Mesendoderm (in vitro differentiated cells): ENCODE measurements around the gene CD19.
"Not testable (repeated sequence)": the region's sequence is repeated elsewhere in the genome, so short reads cannot be mapped to it uniquely, and the experiment has no call there.

Experiments used
- DNase-seq: peaks from one replicate; pipeline ENCODE4 v3.0.0; 2013
- H2AK5ac ChIP-seq: 2 replicates; pipeline ENCODE4 v1.6.1; 2013; ENCODE audit warnings: low read length, inconsistent platforms
- H2BK120ac ChIP-seq: 2 replicates; pipeline ENCODE4 v1.6.1; 2013; ENCODE audit warnings: low read depth, mild to moderate bottlenecking, low read length, moderate library complexity, mixed read lengths
- H2BK15ac ChIP-seq: replicated peaks from 2 replicates; pipeline ENCODE4 v1.6.1; 2013; ENCODE audit warnings: low read depth, mild to moderate bottlenecking, moderate library complexity
- H2BK5ac ChIP-seq: 2 replicates; pipeline ENCODE4 v1.6.1; 2013; ENCODE audit warnings: low read length, inconsistent platforms
- H3K18ac ChIP-seq: 2 replicates; pipeline ENCODE4 v1.6.1; 2013; ENCODE audit warnings: mild to moderate bottlenecking, low read length, mixed read lengths
- H3K23ac ChIP-seq: one replicate; pipeline ENCODE4 v1.6.1; 2013; ENCODE audit warnings: low read length
- H3K27ac ChIP-seq: 2 replicates; pipeline ENCODE4 v1.5.1; 2013; ENCODE audit warnings: low read depth, mild to moderate bottlenecking, inconsistent platforms, low read length, moderate library complexity
- H3K27me3 ChIP-seq: 2 replicates; pipeline ENCODE4 v1.6.1; 2013; ENCODE audit warnings: low read length, control low read depth, mild to moderate bottlenecking, inconsistent platforms; ENCODE audit not compliant: insufficient read depth, poor library complexity
- H3K36me3 ChIP-seq: 2 replicates; pipeline ENCODE4 v1.6.1; 2013; ENCODE audit warnings: low read length, inconsistent platforms; ENCODE audit not compliant: control insufficient read depth, insufficient read depth
- H3K4ac ChIP-seq: one replicate; pipeline ENCODE4 v1.6.1; 2013; ENCODE audit warnings: low read depth, mild to moderate bottlenecking, low read length, moderate library complexity
- H3K4me1 ChIP-seq: 2 replicates; pipeline ENCODE4 v1.6.1; 2013; ENCODE audit warnings: low read depth, low read length, inconsistent platforms; ENCODE audit not compliant: control insufficient read depth
- H3K4me2 ChIP-seq: 2 replicates; pipeline ENCODE4 v1.6.1; 2013; ENCODE audit warnings: low read length
- H3K4me3 ChIP-seq: 2 replicates; pipeline ENCODE4 v1.5.1; 2013; ENCODE audit warnings: mild to moderate bottlenecking, low read length
- H3K56ac ChIP-seq: one replicate; pipeline ENCODE4 v1.6.1; 2013; ENCODE audit warnings: low read length
- H3K79me1 ChIP-seq: 2 replicates; pipeline ENCODE4 v1.6.1; 2013; ENCODE audit warnings: low read length, inconsistent platforms
- H3K79me2 ChIP-seq: 2 replicates; pipeline ENCODE4 v1.6.1; 2013; ENCODE audit warnings: mild to moderate bottlenecking, low read length; ENCODE audit not compliant: control insufficient read depth, insufficient read depth
- H3K9ac ChIP-seq: 2 replicates; pipeline ENCODE4 v1.6.1; 2013; ENCODE audit warnings: low read length, inconsistent platforms
- H4K5ac ChIP-seq: one replicate; pipeline ENCODE4 v1.6.1; 2013; ENCODE audit warnings: low read length
- H4K8ac ChIP-seq: one replicate; pipeline ENCODE4 v1.6.1; 2013; ENCODE audit warnings: low read depth, mild to moderate bottlenecking, control low read depth, low read length, moderate library complexity
- WGBS: extraction: QIAGEN DNeasy Blood & Tissue Kit; methylation state at CpG from one replicate; pipeline ENCODE4 v1.1.7; 2013; ENCODE audit warnings: low lambda C conversion rate, missing lambda C conversion rate; ENCODE audit not compliant: insufficient coverage; ENCODE audit errors: extremely low coverage; 5-methylcytosine and 5-hydroxymethylcytosine counted together

The CD19 gene

GRCh38 chr16:28964496-28964895, 32.7 kb downstream of the CD19 start:
- Histone ChIP-seq H4K8ac (no peak overlapping the region), H3K4me2 (no peak overlapping the region), H2BK120ac (no peak overlapping the region), H4K5ac (no peak overlapping the region), H3K56ac (no peak overlapping the region), H3K4me1 (no peaks in the 10 kb centered on the region), H3K27ac (no peak overlapping the region), H2BK15ac (no peak overlapping the region), H3K36me3 (peaks cover 8% of the 10 kb centered on the region), H3K79me2 (no peaks in the 10 kb centered on the region), H3K23ac (no peak overlapping the region), H3K9ac (no peak overlapping the region), H3K4ac (no peak overlapping the region), H3K27me3 (no peaks in the 10 kb centered on the region), H3K18ac (no peak overlapping the region), H2BK5ac (no peak overlapping the region), H3K4me3 (no peak overlapping the region), H3K79me1 (no peaks in the 10 kb centered on the region), H2AK5ac (no peak overlapping the region)
- WGBS, result no CpG with 5 or more reads among the region's 2 CpGs
- no peak for DNase-seq

GRCh38 chr16:28967156-28967555, 35.4 kb downstream of the CD19 start:
- no peaks in the 10 kb centered on the region for H3K4me1 ChIP-seq
- H2BK5ac ChIP-seq, result no peak overlapping the region
- no peak overlapping the region for H3K23ac ChIP-seq
- H2BK15ac ChIP-seq, result no peak overlapping the region
- no peak overlapping the region for H3K18ac ChIP-seq
- no peak overlapping the region for H3K27ac ChIP-seq
- H2BK120ac ChIP-seq, result no peak overlapping the region
- H2AK5ac ChIP-seq, result no peak overlapping the region
- no peaks in the 10 kb centered on the region for H3K79me1 ChIP-seq
- H3K36me3 ChIP-seq, result peaks cover 5% of the 10 kb centered on the region
- no peak overlapping the region for H4K8ac ChIP-seq
- H3K27me3 ChIP-seq, result no peaks in the 10 kb centered on the region
- no peak overlapping the region for H3K9ac ChIP-seq
- H3K56ac ChIP-seq, result no peak overlapping the region
- WGBS, result no CpG with 5 or more reads among the region's 4 CpGs
- DNase-seq, result no peak
- no peak overlapping the region for H3K4me2 ChIP-seq
- no peaks in the 10 kb centered on the region for H3K79me2 ChIP-seq
- H4K5ac ChIP-seq, result no peak overlapping the region
- H3K4ac ChIP-seq, result no peak overlapping the region
- H3K4me3 ChIP-seq, result no peak overlapping the region

GRCh38 chr16:28969696-28970095, 37.9 kb downstream of the CD19 start:
- H3K27me3 ChIP-seq, H2BK5ac ChIP-seq, H4K5ac ChIP-seq, H3K36me3 ChIP-seq, DNase-seq, H2BK15ac ChIP-seq, H2AK5ac ChIP-seq, H3K23ac ChIP-seq, H3K18ac ChIP-seq, H2BK120ac ChIP-seq, H3K9ac ChIP-seq, H3K4me1 ChIP-seq, H3K4ac ChIP-seq, H3K79me2 ChIP-seq, H3K56ac ChIP-seq, H3K4me3 ChIP-seq, H3K79me1 ChIP-seq, H3K4me2 ChIP-seq, H3K27ac ChIP-seq, H4K8ac ChIP-seq: not testable (repeated sequence)
- no CpG with 5 or more reads among the region's 2 CpGs for WGBS

- Histone ChIP-seq H3K4me3 (peak overlapping the region; percentile 71), H3K4me2 (peak overlapping the region; percentile 100), H3K23ac (no peak overlapping the region), H3K18ac (peak overlapping the region; percentile 43), H4K8ac (peak overlapping the region; percentile 7), H3K27me3 (no peaks in the 10 kb centered on the region), H3K9ac (peak overlapping the region; percentile 80), H3K79me2 (no peaks in the 10 kb centered on the region), H3K79me1 (peaks cover 6% of the 10 kb centered on the region), H3K4ac (peak overlapping the region; percentile 44), H3K36me3 (no peaks in the 10 kb centered on the region), H3K56ac (peak overlapping the region; percentile 90), H2BK15ac (no peak overlapping the region), H2AK5ac (no peak overlapping the region), H4K5ac (peak overlapping the region; percentile 91), H2BK5ac (peak overlapping the region; percentile 17), H2BK120ac (no peak overlapping the region), H3K27ac (peak overlapping the region; percentile 83), H3K4me1 (no peaks in the 10 kb centered on the region)
- WGBS, result no CpG with 5 or more reads among the region's 17 CpGs
- peak; percentile 85 for DNase-seq
These were observed 42.3 kb downstream of the CD19 start for GRCh38 chr16:28974007-28974436.

- Histone ChIP-seq H2BK5ac (peak within 1 kb of the TSS; percentile 17), H3K4me2 (peak within 1 kb of the TSS; percentile 100), H4K5ac (peak within 1 kb of the TSS; percentile 91), H3K4ac (peak within 1 kb of the TSS; percentile 44), H3K79me1 (peaks cover 6% of the 10 kb centered on the region), H3K4me3 (peak within 1 kb of the TSS; percentile 99), H3K56ac (peak within 1 kb of the TSS; percentile 97), H3K27ac (peak within 1 kb of the TSS; percentile 83), H3K36me3 (no peaks in the 10 kb centered on the region), H3K23ac (no peak within 1 kb of the TSS), H2AK5ac (no peak within 1 kb of the TSS), H3K18ac (peak within 1 kb of the TSS; percentile 43), H3K27me3 (no peaks in the 10 kb centered on the region), H3K4me1 (no peaks in the 10 kb centered on the region), H4K8ac (peak within 1 kb of the TSS; percentile 7), H3K9ac (peak within 1 kb of the TSS; percentile 90), H2BK120ac (no peak within 1 kb of the TSS), H2BK15ac (no peak within 1 kb of the TSS), H3K79me2 (no peaks in the 10 kb centered on the region)
- DNase-seq, result peak; percentile 98
- WGBS, result no CpG with 5 or more reads among the region's 60 CpGs
These were observed 42.8 kb downstream of the CD19 start, which contains the start of gene SPNS1 for GRCh38 chr16:28974437-28975157. Gene SPNS1, plus strand, starts transcription at chr16:28974778. Its CDS starts 374 bp downstream, at chr16:28975152.
